Measurements from ENCODE around the gene FAM174C. TPM values are rescaled to one million over a fixed set of nuclear protein-coding genes. Genes with fewer than 3 reads are reported as not detected.

The FAM174C gene
- 64.8 TPM for total RNA-seq

GRCh38 chr19:1275260-1275975 lies at the start of gene FAM174C:
Gene FAM174C (plus strand): TSS chr19:1275530. CDS start chr19:1275550, 20 bp downstream.
- DNase-seq (ENCODE audit: extremely low spot score in 2 of 2) = peak in 1 of 2 donors; percentile 95
- Histone ChIP-seq H3K9me3 (no peaks in the 10 kb centered on the region), H3K4me3 (peak within 1 kb of the TSS; percentile 76 to 87), H3K36me3 (peaks cover 0 to 65% of the 10 kb centered on the region in 2 donors), H3K27me3 (no peaks in the 10 kb centered on the region), H3K4me1 (peaks cover 58% of the 10 kb centered on the region), H3K27ac (peak within 1 kb of the TSS; percentile 98)
- no peak for TF ChIP-seq CTCF (IDR thresholded peaks at IDR 0.05)
- peak in 1 of 2 donors; percentile 33 for TF ChIP-seq POLR2A (IDR thresholded peaks at IDR 0.05)
- peak; percentile 66 to 78 for TF ChIP-seq POLR2AphosphoS5 (IDR thresholded peaks at IDR 0.05; ENCODE audit: insufficient read depth in 1 of 2, low read depth in 1 of 2)
- intact Hi-C loops (cut with DNase I) = loop anchor here (10.0 kb wide), 2 partner anchors 109 to 169 kb away; partner anchors contain the start of gene NDUFS7

- H3K36me3 ChIP-seq = peaks cover 0 to 46% of the 10 kb centered on the region in 2 donors
- intact Hi-C loops (cut with DNase I) = no loop called here
- no peaks in the 10 kb centered on the region for H3K27me3 ChIP-seq
- no peaks in the 10 kb centered on the region for H3K9me3 ChIP-seq
- H3K4me3 ChIP-seq = no peak overlapping the region
- no peak overlapping the region for H3K27ac ChIP-seq
- H3K4me1 ChIP-seq = no peaks in the 10 kb centered on the region
- TF ChIP-seq CTCF (IDR thresholded peaks at IDR 0.05) = no peak
- TF ChIP-seq POLR2AphosphoS5 (IDR thresholded peaks at IDR 0.05; ENCODE audit: insufficient read depth in 1 of 2, low read depth in 1 of 2) = no peak
- TF ChIP-seq POLR2A (IDR thresholded peaks at IDR 0.05) = no peak
- no peak for DNase-seq (ENCODE audit: extremely low spot score in 2 of 2)
Measured at GRCh38 chr19:1226227-1226518, 49.2 kb upstream of the FAM174C start.

- H3K27ac ChIP-seq = no peak overlapping the region
- TF ChIP-seq POLR2AphosphoS5 (IDR thresholded peaks at IDR 0.05; ENCODE audit: insufficient read depth in 1 of 2, low read depth in 1 of 2) = no peak
- no peak for TF ChIP-seq CTCF (IDR thresholded peaks at IDR 0.05)
- no peak for TF ChIP-seq POLR2A (IDR thresholded peaks at IDR 0.05)
- DNase-seq (ENCODE audit: extremely low spot score in 2 of 2) = no peak
- peaks cover 2% of the 10 kb centered on the region for H3K4me1 ChIP-seq
- H3K27me3 ChIP-seq = no peaks in the 10 kb centered on the region
- no peaks in the 10 kb centered on the region for H3K9me3 ChIP-seq
- intact Hi-C loops (cut with DNase I) = no loop called here
- H3K4me3 ChIP-seq = no peak overlapping the region
- peaks cover 0 to 42% of the 10 kb centered on the region in 2 donors for H3K36me3 ChIP-seq
Measured at GRCh38 chr19:1226522-1227303, 48.6 kb upstream of the FAM174C start.

DNA sequence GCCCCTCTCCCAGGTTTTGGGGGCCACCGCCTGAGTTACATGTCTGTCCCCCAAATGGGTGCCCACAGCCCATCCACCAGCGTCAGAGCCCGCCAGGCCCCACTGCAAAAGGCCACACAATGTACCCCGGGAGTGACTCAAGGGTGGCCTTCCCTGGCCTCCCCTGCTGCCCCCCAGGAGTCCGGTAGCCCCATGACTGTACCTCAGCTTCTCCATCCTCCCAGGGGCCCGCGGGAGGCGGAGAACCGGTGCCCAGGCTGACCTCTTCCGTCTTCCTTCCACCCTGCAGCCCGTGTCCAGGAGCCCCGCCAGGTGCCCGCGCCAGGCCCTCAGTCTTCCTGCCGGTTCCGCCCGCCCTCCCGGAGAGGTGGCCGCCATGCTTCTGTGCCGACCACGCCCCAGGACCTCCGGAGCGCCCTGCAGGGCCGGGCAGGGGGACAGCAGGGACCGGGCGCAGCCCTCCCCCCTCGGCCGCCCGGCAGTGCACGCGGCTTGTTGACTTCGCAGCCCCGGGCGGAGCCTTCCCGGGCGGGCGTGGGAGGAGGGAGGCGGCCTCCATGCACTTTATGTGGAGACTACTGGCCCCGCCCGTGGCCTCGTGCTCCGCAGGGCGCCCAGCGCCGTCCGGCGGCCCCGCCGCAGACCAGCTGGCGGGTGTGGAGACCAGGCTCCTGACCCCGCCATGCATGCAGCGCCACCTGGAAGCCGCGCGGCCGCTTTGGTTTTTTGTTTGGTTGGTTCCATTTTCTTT lies 47.9 kb upstream of the FAM174C start:
- no peak overlapping the region for H3K27ac ChIP-seq
- intact Hi-C loops (cut with DNase I) = no loop called here

More for the DNA sequence above, 47.9 kb upstream of the FAM174C start:
- TF ChIP-seq POLR2AphosphoS5 (IDR thresholded peaks at IDR 0.05; ENCODE audit: insufficient read depth in 1 of 2, low read depth in 1 of 2) = no peak
- no peak for TF ChIP-seq CTCF (IDR thresholded peaks at IDR 0.05)
- TF ChIP-seq POLR2A (IDR thresholded peaks at IDR 0.05) = no peak
- H3K27me3 ChIP-seq = no peaks in the 10 kb centered on the region
- no peak for DNase-seq (ENCODE audit: extremely low spot score in 2 of 2)
- peaks cover 0 to 34% of the 10 kb centered on the region in 2 donors for H3K36me3 ChIP-seq
- no peak overlapping the region for H3K4me3 ChIP-seq
- H3K9me3 ChIP-seq = no peaks in the 10 kb centered on the region
- H3K4me1 ChIP-seq = peaks cover 9% of the 10 kb centered on the region

Measured in vagina (tissue), 2 donors.